NCI-H2107 treated with DMSO at 0.1 percent for 48 hours (cell line): Measurements from ENCODE around the gene MAGEA3.
"Not testable (repeated sequence)": the region's sequence is repeated elsewhere in the genome, so short reads cannot be mapped to it uniquely, and the experiment has no call there.

Experiments used
- DNase-seq: peaks from one replicate; lab custom pipeline; 2025; ENCODE audit not compliant: unreplicated experiment; lab: John Stamatoyannopoulos, UW

The MAGEA3 gene

GRCh38 chrX:152735860-152736511 is 37.4 kb downstream of the MAGEA3 start:
- DNase-seq = no peak

- DNase-seq = not testable (repeated sequence)
Measured at GRCh38 chrX:152736528-152736927, 37.9 kb downstream of the MAGEA3 start.

- DNase-seq = no peak
Measured at GRCh38 chrX:152738560-152738959, 40.0 kb downstream of the MAGEA3 start.
